GM12801 (cell line): Measurements from ENCODE around the gene CADM2.

Source experiments
- TF ChIP-seq, protein P1 (sequence below): IDR thresholded peaks from one replicate; pipeline ENCODE4 v1.5.1; 2011; ENCODE audit warnings: control low read depth; ENCODE audit not compliant: insufficient read length; ENCODE audit errors: extremely low read depth

The CADM2 gene

DNA sequence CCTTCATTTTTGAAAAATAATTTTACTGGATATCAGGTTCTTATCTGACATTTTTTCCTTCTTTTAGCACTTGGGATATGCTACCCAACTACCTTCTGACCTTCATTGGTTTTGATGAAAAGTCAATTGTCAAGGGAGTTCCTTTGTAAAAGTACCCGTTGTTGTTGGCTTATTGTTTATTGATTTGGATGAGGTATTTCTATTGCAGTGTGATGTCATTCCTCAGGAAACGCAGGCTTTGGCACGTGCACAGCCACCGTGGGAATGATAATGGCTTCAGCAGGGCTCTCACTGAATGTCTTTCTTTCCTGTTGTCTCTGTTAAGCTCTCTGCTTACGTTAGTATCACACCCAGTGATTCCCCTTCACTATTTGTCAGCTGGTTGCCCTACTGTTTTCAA, 944.6 kb downstream of the CADM2 start:
- TF ChIP-seq, protein P1, sequence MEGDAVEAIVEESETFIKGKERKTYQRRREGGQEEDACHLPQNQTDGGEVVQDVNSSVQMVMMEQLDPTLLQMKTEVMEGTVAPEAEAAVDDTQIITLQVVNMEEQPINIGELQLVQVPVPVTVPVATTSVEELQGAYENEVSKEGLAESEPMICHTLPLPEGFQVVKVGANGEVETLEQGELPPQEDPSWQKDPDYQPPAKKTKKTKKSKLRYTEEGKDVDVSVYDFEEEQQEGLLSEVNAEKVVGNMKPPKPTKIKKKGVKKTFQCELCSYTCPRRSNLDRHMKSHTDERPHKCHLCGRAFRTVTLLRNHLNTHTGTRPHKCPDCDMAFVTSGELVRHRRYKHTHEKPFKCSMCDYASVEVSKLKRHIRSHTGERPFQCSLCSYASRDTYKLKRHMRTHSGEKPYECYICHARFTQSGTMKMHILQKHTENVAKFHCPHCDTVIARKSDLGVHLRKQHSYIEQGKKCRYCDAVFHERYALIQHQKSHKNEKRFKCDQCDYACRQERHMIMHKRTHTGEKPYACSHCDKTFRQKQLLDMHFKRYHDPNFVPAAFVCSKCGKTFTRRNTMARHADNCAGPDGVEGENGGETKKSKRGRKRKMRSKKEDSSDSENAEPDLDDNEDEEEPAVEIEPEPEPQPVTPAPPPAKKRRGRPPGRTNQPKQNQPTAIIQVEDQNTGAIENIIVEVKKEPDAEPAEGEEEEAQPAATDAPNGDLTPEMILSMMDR: no peak

DNA sequence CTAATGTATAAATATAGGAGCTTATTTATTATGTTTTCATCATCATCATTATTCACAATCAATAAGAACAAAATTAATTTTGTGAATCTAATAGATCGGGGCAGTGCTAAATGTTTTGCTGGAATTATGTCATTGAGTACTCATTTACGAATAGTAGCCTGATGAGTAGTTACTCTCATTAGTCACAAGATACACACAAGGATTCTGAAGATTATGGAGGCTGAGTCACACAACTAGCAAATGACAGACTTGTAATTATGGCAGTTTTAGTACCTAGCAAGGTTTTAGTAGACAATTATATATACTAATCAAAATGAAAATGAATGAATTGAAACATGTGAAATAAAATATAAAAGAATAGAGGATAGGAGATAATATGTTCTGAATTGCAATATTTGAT, 954.2 kb downstream of the CADM2 start:
- TF ChIP-seq, protein P1: no peak

DNA sequence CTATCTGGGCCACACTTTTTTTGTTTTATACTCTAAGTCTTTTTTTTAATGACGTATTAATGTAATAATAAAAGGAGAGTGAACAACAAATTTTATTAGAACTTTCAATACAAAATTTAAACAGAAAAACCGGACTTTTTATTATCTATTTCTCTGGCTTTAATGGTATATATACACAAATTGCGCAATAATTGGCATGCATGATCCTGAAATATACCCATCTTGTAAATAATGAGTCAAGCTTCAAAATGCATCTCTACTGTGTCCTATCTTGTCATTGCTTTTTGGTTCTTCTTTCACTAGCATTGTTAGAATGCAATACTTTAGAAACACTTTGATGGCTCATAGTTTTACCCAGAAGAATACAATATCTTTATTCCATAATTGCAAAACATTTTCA, 963.6 kb downstream of the CADM2 start:
- TF ChIP-seq, protein P1: no peak

DNA sequence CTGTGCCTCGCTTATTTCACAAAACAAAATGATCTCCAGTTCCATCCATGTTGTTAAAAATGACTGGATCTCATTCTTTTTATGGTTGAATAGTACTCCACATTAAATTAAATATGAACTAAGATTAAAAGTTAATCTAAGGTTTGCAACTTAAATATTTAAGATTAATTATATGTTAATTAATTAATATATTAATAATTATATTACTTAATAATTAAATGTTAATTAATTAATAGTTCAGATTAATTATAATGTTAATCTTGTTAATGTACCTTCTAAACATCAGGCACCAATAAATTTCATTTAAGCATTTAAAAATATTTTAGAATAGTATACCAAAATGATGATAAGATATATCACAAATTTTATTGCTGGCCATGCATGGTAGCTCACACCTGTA, 971.9 kb downstream of the CADM2 start:
- TF ChIP-seq, protein P1: no peak

DNA sequence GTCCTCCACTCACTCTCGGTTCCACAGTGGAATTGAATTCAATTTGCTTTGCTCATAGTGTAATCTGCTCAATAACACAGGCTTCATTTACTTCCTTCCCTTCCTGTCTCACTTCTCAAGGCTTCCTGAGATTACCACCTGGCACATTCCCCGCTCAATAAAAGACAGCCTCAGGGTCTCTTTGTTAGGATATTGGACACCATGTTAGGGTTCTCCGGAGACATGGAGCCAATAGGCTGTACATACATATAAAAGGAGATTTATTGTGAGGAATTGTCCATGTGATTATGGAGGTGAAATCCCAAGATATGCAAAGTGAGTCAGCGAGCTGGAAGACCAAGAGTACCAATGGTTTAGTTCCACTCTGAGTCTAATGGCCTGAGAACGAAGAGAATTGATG, 974.5 kb downstream of the CADM2 start:
- TF ChIP-seq, protein P1: no peak

DNA sequence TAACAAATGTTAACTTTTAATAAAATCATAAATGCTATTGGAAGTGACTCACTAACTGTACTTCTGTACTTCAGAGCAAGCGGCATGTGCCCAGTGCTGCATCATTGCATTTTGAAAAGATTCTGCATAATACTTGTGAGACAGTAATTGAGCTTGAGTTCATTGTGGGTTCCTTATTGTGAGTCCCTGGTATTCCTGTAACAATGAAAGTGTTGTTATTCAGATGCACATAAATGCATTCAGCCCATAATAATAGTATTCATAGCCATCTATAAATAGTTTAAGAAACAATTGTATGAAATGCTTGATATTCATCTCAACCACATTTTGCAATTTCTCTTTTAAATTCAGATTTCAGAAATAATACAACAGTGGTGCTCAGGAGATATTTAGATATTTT, 976.4 kb downstream of the CADM2 start:
- TF ChIP-seq, protein P1: no peak

DNA sequence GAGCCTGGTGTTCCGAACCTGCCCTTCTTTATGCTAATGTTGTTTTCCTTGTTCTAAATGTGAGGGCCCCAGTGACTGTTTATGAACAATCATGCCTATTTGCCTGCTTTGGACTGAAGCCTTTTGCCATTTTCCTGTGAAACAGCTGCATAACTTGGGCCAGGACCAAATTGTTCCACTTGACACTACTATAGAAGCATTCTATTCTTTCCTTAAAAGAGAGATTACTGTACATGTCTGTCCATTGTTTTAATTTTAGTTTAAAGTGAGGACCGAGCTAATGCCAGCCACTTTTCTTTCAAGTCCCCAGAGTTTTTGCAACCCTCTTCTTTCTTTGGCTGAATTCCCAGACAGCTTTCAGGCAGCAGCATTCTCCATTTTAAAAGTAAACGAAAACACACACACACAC, 980.3 kb downstream of the CADM2 start:
- TF ChIP-seq, protein P1: no peak

DNA sequence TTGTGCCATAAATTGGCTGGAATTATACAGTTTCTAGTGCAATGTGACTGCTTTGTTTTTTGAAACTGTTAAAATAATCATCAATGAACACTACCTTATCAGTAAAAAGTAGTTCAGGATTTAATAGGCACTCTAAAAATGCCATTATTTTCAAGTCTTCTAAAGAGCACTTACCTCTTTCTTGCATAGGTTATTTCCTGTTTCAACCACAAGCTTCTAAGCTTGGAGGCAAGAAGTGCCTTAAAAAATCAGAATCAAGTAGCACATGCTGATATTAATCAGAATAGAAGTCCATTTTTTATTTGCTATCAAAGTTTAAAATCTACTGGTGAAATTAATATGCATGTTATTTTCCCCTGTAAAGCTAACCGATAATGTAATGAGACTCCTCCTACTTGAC, 991.6 kb downstream of the CADM2 start:
- TF ChIP-seq, protein P1: no peak
